Measurements from ENCODE around the gene PIMREG. TPM values are rescaled to one million over a fixed set of nuclear protein-coding genes. Genes with fewer than 3 reads are reported as not detected.
A peak's percentile ranks its signal among the peaks of the same experiment; 100 is the strongest.

The PIMREG gene
- total RNA-seq, 5 donors from 2014 or later (not counting 1 experiment from before 2014, with no cell fraction given) = 0.23 to 0.79 (median 0.43) TPM; not detected in 2

DNA sequence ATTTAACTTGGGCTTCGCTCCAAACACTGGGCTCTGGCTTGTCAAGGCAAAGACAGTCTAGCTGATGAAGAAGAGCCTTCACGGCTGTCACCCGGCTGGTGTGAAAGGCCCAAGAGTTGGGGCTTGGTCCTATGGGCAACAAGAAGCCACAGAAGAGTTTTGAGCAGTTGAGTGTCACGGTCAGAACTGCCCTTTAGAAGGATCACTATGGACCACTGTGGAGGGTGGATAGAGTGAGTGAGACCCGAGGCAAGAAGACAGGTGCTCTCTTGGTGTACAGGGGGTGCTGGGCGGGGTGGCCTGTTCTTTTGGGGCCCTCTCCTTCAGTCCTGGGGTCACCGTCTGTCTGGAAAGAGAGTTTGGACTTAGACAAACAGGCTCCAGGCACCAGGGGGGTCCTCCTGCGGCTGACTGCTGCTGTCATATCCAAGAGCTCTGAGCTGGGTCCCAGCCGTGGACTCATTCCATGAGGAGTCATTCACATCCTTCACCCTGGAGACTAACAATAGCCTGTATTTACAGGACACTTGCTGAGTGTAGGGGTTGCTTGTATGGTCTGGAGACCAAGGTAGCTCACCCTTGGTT is 2.4 kb downstream of the PIMREG start:
- Histone ChIP-seq H3K27ac (ENCODE audit: low read length) (no peak overlapping the region), H3K4me1 (ENCODE audit: control insufficient read depth in 1 of 2, extremely low read depth in 1 of 2, insufficient read depth in 2 of 2, low read length in 2 of 2) (peaks cover 3 to 16% of the 10 kb centered on the region in 2 experiments), H3K27me3 (replicated peaks in 1 of 2; ENCODE audit: control insufficient read depth in 2 of 2, extremely low read depth in 1 of 2, insufficient read depth in 2 of 2, low read length in 1 of 2) (no peaks in the 10 kb centered on the region), H3K4me3 (ENCODE audit: control insufficient read depth in 1 of 2, extremely low read depth in 1 of 2, low read length in 1 of 2) (no peak overlapping the region), H3K9me3 (no peaks in the 10 kb centered on the region), H3K36me3 (ENCODE audit: control insufficient read depth in 2 of 2, extremely low read depth in 1 of 2, insufficient read depth in 1 of 2, low read length in 1 of 2) (no peaks in the 10 kb centered on the region)
- Mint-ChIP-seq H3K4me3 (no peak overlapping the region), H3K27ac (no peak overlapping the region), H3K36me3 (no peaks in the 10 kb centered on the region), H3K27me3 (no peaks in the 10 kb centered on the region), H3K9me3 (no peaks in the 10 kb centered on the region), H3K4me1 (peaks cover 7 to 13% (median 11%) of the 10 kb centered on the region in 3 donors)
- DNase-seq = no peak
- POLR2A ChIA-PET = no interaction called here
- ATAC-seq (replicated peaks in 1 of 4) = no peak
- WGBS (ENCODE audit: insufficient coverage) = 85% methylated on average over 7 of the region's 9 CpGs
- CTCF ChIA-PET = no interaction called here

GRCh38 chr17:6448473-6448872 is 4.2 kb downstream of the PIMREG start:
- Mint-ChIP-seq H3K27me3 (no peaks in the 10 kb centered on the region), H3K9me3 (no peaks in the 10 kb centered on the region)

GRCh38 chr17:6449307-6449706 is 5.1 kb downstream of the PIMREG start:
- 92% methylated on average over 5 of the region's 6 CpGs for WGBS (ENCODE audit: insufficient coverage)
- H3K4me3 ChIP-seq (ENCODE audit: control insufficient read depth in 1 of 2, extremely low read depth in 1 of 2, low read length in 1 of 2) = no peak overlapping the region
- no peak for ATAC-seq (replicated peaks in 1 of 4)
- H3K27ac ChIP-seq (ENCODE audit: low read length) = no peak overlapping the region
- Mint-ChIP-seq H3K9me3 (no peaks in the 10 kb centered on the region), H3K27ac (no peak overlapping the region), H3K4me1 (peaks cover 8 to 16% (median 14%) of the 10 kb centered on the region in 3 donors), H3K4me3 (no peak overlapping the region), H3K36me3 (no peaks in the 10 kb centered on the region), H3K27me3 (no peaks in the 10 kb centered on the region)
- H3K4me1 ChIP-seq (ENCODE audit: control insufficient read depth in 1 of 2, extremely low read depth in 1 of 2, insufficient read depth in 2 of 2, low read length in 2 of 2) = peaks cover 0 to 7% of the 10 kb centered on the region in 2 experiments
- CTCF ChIA-PET = no interaction called here
- POLR2A ChIA-PET = no interaction called here
- H3K36me3 ChIP-seq (ENCODE audit: control insufficient read depth in 2 of 2, extremely low read depth in 1 of 2, insufficient read depth in 1 of 2, low read length in 1 of 2) = no peaks in the 10 kb centered on the region
- DNase-seq = no peak
- H3K27me3 ChIP-seq (replicated peaks in 1 of 2; ENCODE audit: control insufficient read depth in 2 of 2, extremely low read depth in 1 of 2, insufficient read depth in 2 of 2, low read length in 1 of 2) = peaks cover 0 to 7% of the 10 kb centered on the region in 2 experiments
- H3K9me3 ChIP-seq = no peaks in the 10 kb centered on the region

More at GRCh38 chr17:6448473-6448872, 4.2 kb downstream of the PIMREG start:
- peaks cover 9 to 17% (median 13%) of the 10 kb centered on the region in 3 donors for H3K4me1 Mint-ChIP-seq
- Histone ChIP-seq H3K27ac (ENCODE audit: low read length) (no peak overlapping the region), H3K27me3 (replicated peaks in 1 of 2; ENCODE audit: control insufficient read depth in 2 of 2, extremely low read depth in 1 of 2, insufficient read depth in 2 of 2, low read length in 1 of 2) (no peaks in the 10 kb centered on the region), H3K4me1 (ENCODE audit: control insufficient read depth in 1 of 2, extremely low read depth in 1 of 2, insufficient read depth in 2 of 2, low read length in 2 of 2) (peaks cover 0 to 11% of the 10 kb centered on the region in 2 experiments), H3K4me3 (ENCODE audit: control insufficient read depth in 1 of 2, extremely low read depth in 1 of 2, low read length in 1 of 2) (no peak overlapping the region), H3K9me3 (no peaks in the 10 kb centered on the region), H3K36me3 (ENCODE audit: control insufficient read depth in 2 of 2, extremely low read depth in 1 of 2, insufficient read depth in 1 of 2, low read length in 1 of 2) (no peaks in the 10 kb centered on the region)
- no peaks in the 10 kb centered on the region for H3K36me3 Mint-ChIP-seq
- WGBS (ENCODE audit: insufficient coverage) = 94% methylated on average over 6 of the region's 6 CpGs
- ChIA-PET POLR2A (no interaction called here), CTCF (interaction anchor here (0.6 to 0.7 kb wide), 2 partner anchors 12 to 134 kb away, joined by 3 read pairs; no protein-coding TSS in a partner anchor)
- H3K27ac Mint-ChIP-seq = no peak overlapping the region
- ATAC-seq (replicated peaks in 1 of 4) (no peak), DNase-seq (no peak)
- H3K4me3 Mint-ChIP-seq = no peak overlapping the region

GRCh38 chr17:6450926-6451832 is 6.9 kb downstream of the PIMREG start:
- H3K4me3 Mint-ChIP-seq = no peak overlapping the region
- H3K27me3 Mint-ChIP-seq = no peaks in the 10 kb centered on the region
- WGBS (ENCODE audit: insufficient coverage) = 53% methylated on average over 3 of the region's 12 CpGs
- no peaks in the 10 kb centered on the region for H3K9me3 Mint-ChIP-seq
- no peaks in the 10 kb centered on the region for H3K36me3 Mint-ChIP-seq
- H3K4me3 ChIP-seq (ENCODE audit: control insufficient read depth in 1 of 2, extremely low read depth in 1 of 2, low read length in 1 of 2) = no peak overlapping the region
- peaks cover 0 to 18% of the 10 kb centered on the region in 2 experiments for H3K27me3 ChIP-seq (replicated peaks in 1 of 2; ENCODE audit: control insufficient read depth in 2 of 2, extremely low read depth in 1 of 2, insufficient read depth in 2 of 2, low read length in 1 of 2)
- H3K27ac Mint-ChIP-seq = peak overlapping the region in 1 of 2 donors; percentile 64
- H3K4me1 ChIP-seq (ENCODE audit: control insufficient read depth in 1 of 2, extremely low read depth in 1 of 2, insufficient read depth in 2 of 2, low read length in 2 of 2) = peaks cover 0 to 16% of the 10 kb centered on the region in 2 experiments
- POLR2A ChIA-PET = no interaction called here
- peaks cover 7 to 15% (median 13%) of the 10 kb centered on the region in 3 donors for H3K4me1 Mint-ChIP-seq
- CTCF ChIA-PET = interaction anchor here in 1 of 2 donors (0.6 to 0.7 kb wide), 2 partner anchors 261 to 858 kb away, joined by 4 to 5 read pairs; no protein-coding TSS in a partner anchor
- DNase-seq = no peak
- ATAC-seq (replicated peaks in 1 of 4) = no peak
- H3K9me3 ChIP-seq = no peaks in the 10 kb centered on the region
- H3K27ac ChIP-seq (ENCODE audit: low read length) = no peak overlapping the region
- H3K36me3 ChIP-seq (ENCODE audit: control insufficient read depth in 2 of 2, extremely low read depth in 1 of 2, insufficient read depth in 1 of 2, low read length in 1 of 2) = no peaks in the 10 kb centered on the region

DNA sequence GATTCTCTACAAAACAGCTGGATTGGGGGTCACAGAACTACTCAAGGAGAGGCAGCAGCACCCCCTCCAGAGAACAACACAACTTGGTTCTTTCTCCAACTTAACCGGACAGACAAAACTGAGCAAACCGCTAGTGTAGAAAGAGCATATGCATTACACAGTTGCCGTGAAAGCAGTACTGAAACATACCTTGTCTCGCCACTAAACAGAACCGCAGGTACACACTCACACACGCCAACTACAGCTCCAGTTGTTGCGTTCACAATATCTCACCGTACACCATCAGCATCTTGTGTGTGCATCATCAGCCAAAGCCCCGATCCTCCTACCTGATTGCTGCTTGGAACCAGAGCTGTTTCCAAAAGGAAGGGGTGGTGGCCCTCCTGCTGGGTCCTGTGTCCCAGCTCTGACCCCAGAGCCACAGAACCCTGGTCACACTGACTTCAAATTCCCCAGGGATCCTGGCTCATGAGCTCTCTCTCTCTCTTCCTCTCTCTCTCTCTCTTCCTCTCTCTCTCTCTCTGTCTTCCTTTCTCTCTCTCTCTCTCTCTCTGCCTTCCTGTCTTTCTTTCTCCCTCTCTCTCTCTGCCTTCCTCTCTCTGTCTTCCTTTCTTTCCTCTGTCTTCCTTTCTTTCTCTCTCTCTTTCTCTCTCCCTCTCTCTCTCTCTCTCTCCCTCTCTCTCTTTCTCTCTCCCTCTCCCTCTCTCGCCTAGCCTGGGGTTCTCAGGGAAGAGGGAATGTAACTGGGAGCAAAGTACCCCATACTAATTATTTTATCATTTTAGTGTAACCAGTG is 8.4 kb downstream of the PIMREG start:
- Mint-ChIP-seq H3K9me3 (no peaks in the 10 kb centered on the region), H3K36me3 (no peaks in the 10 kb centered on the region), H3K27me3 (no peaks in the 10 kb centered on the region), H3K27ac (peak overlapping the region in 1 of 2 donors; percentile 33), H3K4me1 (peaks cover 11 to 24% (median 23%) of the 10 kb centered on the region in 3 donors), H3K4me3 (no peak overlapping the region)
- H3K27ac ChIP-seq (ENCODE audit: low read length) = no peak overlapping the region
- H3K36me3 ChIP-seq (ENCODE audit: control insufficient read depth in 2 of 2, extremely low read depth in 1 of 2, insufficient read depth in 1 of 2, low read length in 1 of 2) = no peaks in the 10 kb centered on the region
- H3K4me3 ChIP-seq (ENCODE audit: control insufficient read depth in 1 of 2, extremely low read depth in 1 of 2, low read length in 1 of 2) = no peak overlapping the region
- ATAC-seq (replicated peaks in 1 of 4) (no peak), DNase-seq (no peak)
- ChIA-PET POLR2A (interaction anchor here in 1 of 2 donors (0.7 kb wide), 1 partner anchor 865 kb away, joined by 3 read pairs; no protein-coding TSS in a partner anchor), CTCF (interaction anchor here (0.6 to 1.3 kb wide), 2 partner anchors 10 to 1706 kb away, joined by 4 to 7 read pairs; no protein-coding TSS in a partner anchor)
- H3K9me3 ChIP-seq = no peaks in the 10 kb centered on the region
- peaks cover 0 to 16% of the 10 kb centered on the region in 2 experiments for H3K4me1 ChIP-seq (ENCODE audit: control insufficient read depth in 1 of 2, extremely low read depth in 1 of 2, insufficient read depth in 2 of 2, low read length in 2 of 2)
- H3K27me3 ChIP-seq (replicated peaks in 1 of 2; ENCODE audit: control insufficient read depth in 2 of 2, extremely low read depth in 1 of 2, insufficient read depth in 2 of 2, low read length in 1 of 2) = peaks cover 0 to 18% of the 10 kb centered on the region in 2 experiments
- WGBS (ENCODE audit: insufficient coverage) = 90% methylated on average over 9 of the region's 10 CpGs

All from T-cell (primary cell).